ENCODE measurements around the gene GFOD2.
"Not testable (repeated sequence)": the region's sequence is repeated elsewhere in the genome, so short reads cannot be mapped to it uniquely, and the experiment has no call there.

GFOD2 gene

GRCh38 chr16:67701420-67701819 is 17.7 kb downstream of the GFOD2 start:
- Histone ChIP-seq H3K27ac (ENCODE audit: low read length) (no peak overlapping the region), H3K9ac (ENCODE audit: low read length) (no peak overlapping the region), H2AFZ (ENCODE audit: low read depth, low read length) (no peak overlapping the region), H3K4me3 (ENCODE audit: low read length) (no peak overlapping the region), H3K4me1 (ENCODE audit: low read length) (no peaks in the 10 kb centered on the region), H3K4me2 (ENCODE audit: low read length) (no peak overlapping the region), H4K20me1 (ENCODE audit: insufficient read depth, low read length) (no peaks in the 10 kb centered on the region), H3K9me3 (ENCODE audit: insufficient read depth, low read length) (no peaks in the 10 kb centered on the region), H3K79me2 (ENCODE audit: low read length) (peaks cover 24% of the 10 kb centered on the region), H3K36me3 (replicated peaks; ENCODE audit: low read depth, low read length) (peaks cover 5% of the 10 kb centered on the region), H3K27me3 (ENCODE audit: low read depth, low read length) (no peaks in the 10 kb centered on the region)
- TF ChIP-seq EZH2phosphoT487 (IDR thresholded peaks at IDR 0.05; ENCODE audit: low read depth) = no peak
- no peak for TF ChIP-seq CTCF (IDR thresholded peaks at IDR 0.05; ENCODE audit: low read depth, low read length)

- H3K9me3 ChIP-seq (ENCODE audit: insufficient read depth, low read length) = no peaks in the 10 kb centered on the region
- no peaks in the 10 kb centered on the region for H3K4me1 ChIP-seq (ENCODE audit: low read length)
- H4K20me1 ChIP-seq (ENCODE audit: insufficient read depth, low read length) = no peaks in the 10 kb centered on the region
- H3K4me2 ChIP-seq (ENCODE audit: low read length) = no peak overlapping the region
- no peak overlapping the region for H3K4me3 ChIP-seq (ENCODE audit: low read length)
- no peaks in the 10 kb centered on the region for H3K27me3 ChIP-seq (ENCODE audit: low read depth, low read length)
- H3K36me3 ChIP-seq (replicated peaks; ENCODE audit: low read depth, low read length) = peaks cover 5% of the 10 kb centered on the region
- no peak overlapping the region for H2AFZ ChIP-seq (ENCODE audit: low read depth, low read length)
- H3K9ac ChIP-seq (ENCODE audit: low read length) = no peak overlapping the region
- TF ChIP-seq CTCF (IDR thresholded peaks at IDR 0.05; ENCODE audit: low read depth, low read length) = no peak
- TF ChIP-seq EZH2phosphoT487 (IDR thresholded peaks at IDR 0.05; ENCODE audit: low read depth) = no peak
- peaks cover 14% of the 10 kb centered on the region for H3K79me2 ChIP-seq (ENCODE audit: low read length)
- no peak overlapping the region for H3K27ac ChIP-seq (ENCODE audit: low read length)
Observed at GRCh38 chr16:67699265-67699664, 19.9 kb downstream of the GFOD2 start.

- Histone ChIP-seq H3K4me2 (ENCODE audit: low read length) (no peak overlapping the region), H2AFZ (ENCODE audit: low read depth, low read length) (no peak overlapping the region), H3K4me3 (ENCODE audit: low read length) (no peak overlapping the region), H3K27me3 (ENCODE audit: low read depth, low read length) (no peaks in the 10 kb centered on the region), H4K20me1 (ENCODE audit: insufficient read depth, low read length) (no peaks in the 10 kb centered on the region), H3K79me2 (ENCODE audit: low read length) (peaks cover 20% of the 10 kb centered on the region), H3K4me1 (ENCODE audit: low read length) (peaks cover 11% of the 10 kb centered on the region), H3K9me3 (ENCODE audit: insufficient read depth, low read length) (no peaks in the 10 kb centered on the region), H3K36me3 (replicated peaks; ENCODE audit: low read depth, low read length) (peaks cover 5% of the 10 kb centered on the region), H3K27ac (ENCODE audit: low read length) (no peak overlapping the region), H3K9ac (ENCODE audit: low read length) (no peak overlapping the region)
- TF ChIP-seq EZH2phosphoT487 (IDR thresholded peaks at IDR 0.05; ENCODE audit: low read depth) (no peak), CTCF (IDR thresholded peaks at IDR 0.05; ENCODE audit: low read depth, low read length) (no peak)
Observed at GRCh38 chr16:67697422-67698185, 21.5 kb downstream of the GFOD2 start.

GRCh38 chr16:67694611-67695010 is 24.5 kb downstream of the GFOD2 start:
- Histone ChIP-seq H3K27ac (ENCODE audit: low read length) (no peak overlapping the region), H3K79me2 (ENCODE audit: low read length) (peaks cover 11% of the 10 kb centered on the region)
- TF ChIP-seq EZH2phosphoT487 (IDR thresholded peaks at IDR 0.05; ENCODE audit: low read depth) = no peak
- no peak for TF ChIP-seq CTCF (IDR thresholded peaks at IDR 0.05; ENCODE audit: low read depth, low read length)

DNA sequence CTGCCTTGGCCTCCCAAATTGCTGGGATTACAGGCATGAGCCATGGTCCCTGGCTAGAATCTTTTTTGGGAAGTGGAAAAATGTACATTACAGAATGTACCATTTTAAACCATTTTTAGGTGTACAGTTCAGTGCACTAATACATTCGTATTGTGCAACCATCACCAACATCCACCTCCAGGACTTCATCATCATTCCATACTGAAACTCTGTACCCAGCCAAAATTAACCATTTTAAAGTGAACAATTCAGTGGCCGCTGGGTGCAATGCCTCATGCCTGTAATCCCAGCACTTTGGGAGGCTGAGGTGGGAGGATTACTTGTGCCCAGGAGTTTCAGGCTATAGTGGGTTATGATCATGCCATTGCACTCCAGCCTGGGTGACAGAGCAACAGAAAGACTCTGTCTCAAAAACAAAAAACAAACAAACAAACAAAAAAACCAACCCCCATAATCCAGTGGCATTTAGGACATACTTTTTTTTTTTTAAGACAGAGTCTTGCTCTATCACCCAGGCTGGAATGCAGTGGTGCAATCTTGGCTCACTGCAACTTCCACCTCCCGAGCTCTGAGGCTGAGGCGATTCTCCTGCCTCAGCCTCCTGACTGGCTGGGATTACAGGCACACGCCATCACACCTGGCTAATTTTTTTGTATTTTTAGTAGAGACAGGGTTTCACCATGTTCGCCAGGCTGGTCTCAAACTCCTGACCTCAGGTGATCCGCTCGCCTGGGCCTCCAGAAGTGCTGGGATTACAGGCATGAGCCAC is 25.4 kb downstream of the GFOD2 start:
- H3K9me3 ChIP-seq (ENCODE audit: insufficient read depth, low read length); H4K20me1 ChIP-seq (ENCODE audit: insufficient read depth, low read length); H2AFZ ChIP-seq (ENCODE audit: low read depth, low read length); H3K27me3 ChIP-seq (ENCODE audit: low read depth, low read length); H3K36me3 ChIP-seq (replicated peaks; ENCODE audit: low read depth, low read length); H3K9ac ChIP-seq (ENCODE audit: low read length): not testable (repeated sequence)
- Histone ChIP-seq H3K4me3 (ENCODE audit: low read length) (peak overlapping the region; percentile 41; the same call in 1 of the 2 replicates), H3K79me2 (ENCODE audit: low read length) (peaks cover 11% of the 10 kb centered on the region), H3K27ac (ENCODE audit: low read length) (peak overlapping the region; percentile 29; the same call in 1 of the 2 replicates), H3K4me2 (ENCODE audit: low read length) (peak overlapping the region; percentile 73), H3K4me1 (ENCODE audit: low read length) (peaks cover 26% of the 10 kb centered on the region)

More at GRCh38 chr16:67694611-67695010, 24.5 kb downstream of the GFOD2 start:
- Histone ChIP-seq H3K4me2 (ENCODE audit: low read length) (no peak overlapping the region), H3K4me1 (ENCODE audit: low read length) (peaks cover 26% of the 10 kb centered on the region), H4K20me1 (ENCODE audit: insufficient read depth, low read length) (no peaks in the 10 kb centered on the region), H3K9ac (ENCODE audit: low read length) (no peak overlapping the region), H3K36me3 (replicated peaks; ENCODE audit: low read depth, low read length) (peaks cover 5% of the 10 kb centered on the region), H3K9me3 (ENCODE audit: insufficient read depth, low read length) (no peaks in the 10 kb centered on the region), H3K4me3 (ENCODE audit: low read length) (no peak overlapping the region), H2AFZ (ENCODE audit: low read depth, low read length) (no peak overlapping the region), H3K27me3 (ENCODE audit: low read depth, low read length) (no peaks in the 10 kb centered on the region)

Data from OCI-LY3 (cell line).